ENCODE measurements around the gene NDC1.

The NDC1 gene

GRCh38 chr1:53807916-53808315 is 30.2 kb downstream of the NDC1 start:
- no peak for TF ChIP-seq Cebpa-rat (IDR thresholded peaks at IDR 0.05)
- no peaks in the 10 kb centered on the region for H4K20me1 ChIP-seq
- H3K4me1 ChIP-seq, result no peaks in the 10 kb centered on the region
- H3K4me2 ChIP-seq, result no peak overlapping the region
- H3K9me3 ChIP-seq, result no peaks in the 10 kb centered on the region
- peaks cover 97% of the 10 kb centered on the region for H3K36me3 ChIP-seq
- H3K9ac ChIP-seq, result no peak overlapping the region
- no peak overlapping the region for H3K27ac ChIP-seq
- no peak overlapping the region for H3K4me3 ChIP-seq
- H3K27me3 ChIP-seq, result no peaks in the 10 kb centered on the region

- Histone ChIP-seq H3K27me3 (no peaks in the 10 kb centered on the region), H3K4me3 (no peak overlapping the region), H3K4me2 (no peak overlapping the region), H3K4me1 (no peaks in the 10 kb centered on the region), H3K36me3 (peaks cover 97% of the 10 kb centered on the region), H3K27ac (no peak overlapping the region), H3K9ac (no peak overlapping the region), H3K9me3 (no peaks in the 10 kb centered on the region), H4K20me1 (no peaks in the 10 kb centered on the region)
- no peak for TF ChIP-seq Cebpa-rat (IDR thresholded peaks at IDR 0.05)
Observed at GRCh38 chr1:53804791-53805505, 33.1 kb downstream of the NDC1 start.

GRCh38 chr1:53804181-53804580 is 33.9 kb downstream of the NDC1 start:
- H3K36me3 ChIP-seq, result peaks cover 99% of the 10 kb centered on the region
- no peaks in the 10 kb centered on the region for H4K20me1 ChIP-seq
- H3K4me2 ChIP-seq, result no peak overlapping the region

GRCh38 chr1:53800621-53801020 is 37.5 kb downstream of the NDC1 start:
- H4K20me1 ChIP-seq, result no peaks in the 10 kb centered on the region
- no peaks in the 10 kb centered on the region for H3K9me3 ChIP-seq
- no peak overlapping the region for H3K9ac ChIP-seq
- no peak for TF ChIP-seq Cebpa-rat (IDR thresholded peaks at IDR 0.05)
- no peaks in the 10 kb centered on the region for H3K4me1 ChIP-seq
- H3K4me2 ChIP-seq, result no peak overlapping the region
- H3K4me3 ChIP-seq, result no peak overlapping the region
- H3K27ac ChIP-seq, result no peak overlapping the region
- peaks cover 100% of the 10 kb centered on the region for H3K36me3 ChIP-seq
- no peaks in the 10 kb centered on the region for H3K27me3 ChIP-seq

More at GRCh38 chr1:53804181-53804580, 33.9 kb downstream of the NDC1 start:
- H3K27ac ChIP-seq, result no peak overlapping the region
- no peak for TF ChIP-seq Cebpa-rat (IDR thresholded peaks at IDR 0.05)
- no peak overlapping the region for H3K4me3 ChIP-seq
- no peaks in the 10 kb centered on the region for H3K4me1 ChIP-seq
- no peak overlapping the region for H3K9ac ChIP-seq
- no peaks in the 10 kb centered on the region for H3K27me3 ChIP-seq
- H3K9me3 ChIP-seq, result no peaks in the 10 kb centered on the region

GRCh38 chr1:53799141-53799540 is 39.0 kb downstream of the NDC1 start:
- peaks cover 100% of the 10 kb centered on the region for H3K36me3 ChIP-seq

GRCh38 chr1:53792806-53793205 is 45.3 kb downstream of the NDC1 start:
- peaks cover 98% of the 10 kb centered on the region for H3K36me3 ChIP-seq

More at GRCh38 chr1:53799141-53799540, 39.0 kb downstream of the NDC1 start:
- Histone ChIP-seq H3K9me3 (no peaks in the 10 kb centered on the region), H3K4me1 (no peaks in the 10 kb centered on the region), H3K27ac (no peak overlapping the region), H3K4me3 (no peak overlapping the region), H3K4me2 (no peak overlapping the region), H4K20me1 (no peaks in the 10 kb centered on the region), H3K27me3 (no peaks in the 10 kb centered on the region), H3K9ac (no peak overlapping the region)
- no peak for TF ChIP-seq Cebpa-rat (IDR thresholded peaks at IDR 0.05)

GRCh38 chr1:53787655-53788054 is 50.4 kb downstream of the NDC1 start:
- no peak overlapping the region for H3K4me2 ChIP-seq
- peaks cover 97% of the 10 kb centered on the region for H3K36me3 ChIP-seq

More at GRCh38 chr1:53792806-53793205, 45.3 kb downstream of the NDC1 start:
- no peak overlapping the region for H3K4me3 ChIP-seq
- H3K27me3 ChIP-seq, result no peaks in the 10 kb centered on the region
- no peak overlapping the region for H3K27ac ChIP-seq
- H3K9ac ChIP-seq, result no peak overlapping the region
- H4K20me1 ChIP-seq, result no peaks in the 10 kb centered on the region
- H3K4me2 ChIP-seq, result no peak overlapping the region
- no peak for TF ChIP-seq Cebpa-rat (IDR thresholded peaks at IDR 0.05)
- no peaks in the 10 kb centered on the region for H3K9me3 ChIP-seq
- H3K4me1 ChIP-seq, result no peaks in the 10 kb centered on the region

GRCh38 chr1:53783056-53783455 is 55.0 kb downstream of the NDC1 start:
- no peak overlapping the region for H3K4me3 ChIP-seq
- H3K4me1 ChIP-seq, result no peaks in the 10 kb centered on the region
- no peaks in the 10 kb centered on the region for H4K20me1 ChIP-seq
- H3K9ac ChIP-seq, result no peak overlapping the region
- H3K27ac ChIP-seq, result no peak overlapping the region
- H3K27me3 ChIP-seq, result no peaks in the 10 kb centered on the region
- TF ChIP-seq Cebpa-rat (IDR thresholded peaks at IDR 0.05), result no peak
- H3K36me3 ChIP-seq, result peaks cover 98% of the 10 kb centered on the region
- no peak overlapping the region for H3K4me2 ChIP-seq
- no peaks in the 10 kb centered on the region for H3K9me3 ChIP-seq

More at GRCh38 chr1:53787655-53788054, 50.4 kb downstream of the NDC1 start:
- Histone ChIP-seq H3K9me3 (no peaks in the 10 kb centered on the region), H3K9ac (no peak overlapping the region), H4K20me1 (no peaks in the 10 kb centered on the region), H3K4me1 (no peaks in the 10 kb centered on the region), H3K27me3 (no peaks in the 10 kb centered on the region), H3K4me3 (no peak overlapping the region), H3K27ac (no peak overlapping the region)
- TF ChIP-seq Cebpa-rat (IDR thresholded peaks at IDR 0.05), result peak; percentile 73; the same call in 1 of the 2 replicates

- Histone ChIP-seq H3K4me1 (no peaks in the 10 kb centered on the region), H3K27me3 (no peaks in the 10 kb centered on the region), H3K27ac (no peak overlapping the region), H3K4me3 (no peak overlapping the region), H4K20me1 (no peaks in the 10 kb centered on the region), H3K9me3 (no peaks in the 10 kb centered on the region), H3K9ac (no peak overlapping the region), H3K4me2 (no peak overlapping the region), H3K36me3 (peaks cover 98% of the 10 kb centered on the region)
- TF ChIP-seq Cebpa-rat (IDR thresholded peaks at IDR 0.05), result no peak
Observed at GRCh38 chr1:53781654-53782053, 56.4 kb downstream of the NDC1 start.

- Histone ChIP-seq H3K4me1 (no peaks in the 10 kb centered on the region), H3K27me3 (no peaks in the 10 kb centered on the region), H4K20me1 (no peaks in the 10 kb centered on the region), H3K9me3 (no peaks in the 10 kb centered on the region), H3K36me3 (peaks cover 82% of the 10 kb centered on the region), H3K27ac (no peak overlapping the region), H3K4me2 (no peak overlapping the region), H3K4me3 (no peak overlapping the region), H3K9ac (no peak overlapping the region)
- TF ChIP-seq Cebpa-rat (IDR thresholded peaks at IDR 0.05), result no peak
Observed at GRCh38 chr1:53777272-53777671, 60.8 kb downstream of the NDC1 start.
